Effector memory CD4-positive, alpha-beta T cell (primary cell): ENCODE results near the gene HTT.

Experiments used
- DNase-seq, 3 donors: peaks; one replicate each; pipeline ENCODE4 v3.0.0-alpha.2; 2020
- H3K27ac ChIP-seq: 2 replicates; pipeline ENCODE4 v1.7.0; 2013; ENCODE audit warnings: mild to moderate bottlenecking, low read length, moderate library complexity; ENCODE audit not compliant: insufficient read depth, poor library complexity, severe bottlenecking
- H3K27me3 ChIP-seq: replicated peaks from 2 replicates; pipeline ENCODE4 v1.7.0; 2013; ENCODE audit warnings: mild to moderate bottlenecking, low read length; ENCODE audit not compliant: insufficient read depth, control insufficient read depth, poor library complexity, severe bottlenecking
- H3K36me3 ChIP-seq: 2 replicates; pipeline ENCODE4 v1.7.0; 2013; ENCODE audit warnings: mild to moderate bottlenecking, low read length, moderate library complexity; ENCODE audit not compliant: control insufficient read depth, insufficient read depth
- H3K4me1 ChIP-seq: 2 replicates; pipeline ENCODE4 v1.7.0; 2013; ENCODE audit warnings: low read length, mild to moderate bottlenecking; ENCODE audit not compliant: control insufficient read depth, insufficient read depth, poor library complexity, severe bottlenecking
- H3K4me3 ChIP-seq: 2 replicates; pipeline ENCODE4 v1.7.0; 2013; ENCODE audit warnings: low read length, low read depth, mild to moderate bottlenecking; ENCODE audit not compliant: insufficient read depth, poor library complexity, severe bottlenecking
- H3K9me3 ChIP-seq: 2 replicates; pipeline ENCODE4 v1.7.0; 2013; ENCODE audit warnings: mild to moderate bottlenecking, low read length, moderate library complexity; ENCODE audit not compliant: control insufficient read depth

HTT gene

GRCh38 chr4:3107271-3107670 lies 32.8 kb downstream of the HTT start:
- DNase-seq = no peak
- H3K4me3 ChIP-seq = no peak overlapping the region
- H3K27me3 ChIP-seq = no peaks in the 10 kb centered on the region
- H3K36me3 ChIP-seq = peaks cover 41% of the 10 kb centered on the region
- no peaks in the 10 kb centered on the region for H3K9me3 ChIP-seq
- no peak overlapping the region for H3K27ac ChIP-seq
- H3K4me1 ChIP-seq = no peaks in the 10 kb centered on the region

- no peaks in the 10 kb centered on the region for H3K9me3 ChIP-seq
- DNase-seq = no peak
- H3K4me1 ChIP-seq = no peaks in the 10 kb centered on the region
- no peak overlapping the region for H3K27ac ChIP-seq
- peaks cover 46% of the 10 kb centered on the region for H3K36me3 ChIP-seq
- H3K27me3 ChIP-seq = no peaks in the 10 kb centered on the region
- H3K4me3 ChIP-seq = no peak overlapping the region
Observed at GRCh38 chr4:3107691-3108121, 33.2 kb downstream of the HTT start.

GRCh38 chr4:3108211-3108610 lies 33.7 kb downstream of the HTT start:
- DNase-seq = no peak
- H3K27ac ChIP-seq = no peak overlapping the region
- no peaks in the 10 kb centered on the region for H3K4me1 ChIP-seq
- H3K4me3 ChIP-seq = no peak overlapping the region
- H3K9me3 ChIP-seq = no peaks in the 10 kb centered on the region
- peaks cover 51% of the 10 kb centered on the region for H3K36me3 ChIP-seq
- no peaks in the 10 kb centered on the region for H3K27me3 ChIP-seq

- Histone ChIP-seq H3K4me3 (no peak overlapping the region), H3K36me3 (peaks cover 62% of the 10 kb centered on the region), H3K4me1 (no peaks in the 10 kb centered on the region), H3K27ac (no peak overlapping the region), H3K9me3 (no peaks in the 10 kb centered on the region), H3K27me3 (no peaks in the 10 kb centered on the region)
- no peak for DNase-seq
Observed at GRCh38 chr4:3111461-3111860, 37.0 kb downstream of the HTT start.

GRCh38 chr4:3112201-3112600 lies 37.7 kb downstream of the HTT start:
- H3K4me1 ChIP-seq = no peaks in the 10 kb centered on the region
- no peak overlapping the region for H3K27ac ChIP-seq
- DNase-seq = no peak
- H3K27me3 ChIP-seq = no peaks in the 10 kb centered on the region
- no peak overlapping the region for H3K4me3 ChIP-seq
- H3K9me3 ChIP-seq = no peaks in the 10 kb centered on the region
- peaks cover 66% of the 10 kb centered on the region for H3K36me3 ChIP-seq

- no peak overlapping the region for H3K27ac ChIP-seq
- no peak overlapping the region for H3K4me3 ChIP-seq
- H3K9me3 ChIP-seq = no peaks in the 10 kb centered on the region
- H3K27me3 ChIP-seq = no peaks in the 10 kb centered on the region
- no peak for DNase-seq
- H3K36me3 ChIP-seq = peaks cover 66% of the 10 kb centered on the region
- H3K4me1 ChIP-seq = no peaks in the 10 kb centered on the region
Observed at GRCh38 chr4:3112609-3113469, 38.4 kb downstream of the HTT start.

- Histone ChIP-seq H3K9me3 (no peaks in the 10 kb centered on the region), H3K4me1 (no peaks in the 10 kb centered on the region), H3K27ac (no peak overlapping the region), H3K36me3 (peaks cover 68% of the 10 kb centered on the region), H3K4me3 (no peak overlapping the region), H3K27me3 (no peaks in the 10 kb centered on the region)
- no peak for DNase-seq
Observed at GRCh38 chr4:3114377-3114776, 39.9 kb downstream of the HTT start.

- no peaks in the 10 kb centered on the region for H3K27me3 ChIP-seq
- DNase-seq = no peak
- H3K4me1 ChIP-seq = no peaks in the 10 kb centered on the region
- no peaks in the 10 kb centered on the region for H3K9me3 ChIP-seq
- peaks cover 57% of the 10 kb centered on the region for H3K36me3 ChIP-seq
- no peak overlapping the region for H3K27ac ChIP-seq
- H3K4me3 ChIP-seq = no peak overlapping the region
Observed at GRCh38 chr4:3115637-3116270, 41.3 kb downstream of the HTT start.

- Histone ChIP-seq H3K27me3 (no peaks in the 10 kb centered on the region), H3K36me3 (peaks cover 57% of the 10 kb centered on the region), H3K9me3 (no peaks in the 10 kb centered on the region), H3K4me3 (no peak overlapping the region), H3K27ac (no peak overlapping the region), H3K4me1 (no peaks in the 10 kb centered on the region)
- DNase-seq = no peak
Observed at GRCh38 chr4:3116955-3117354, 42.5 kb downstream of the HTT start.

- Histone ChIP-seq H3K9me3 (no peaks in the 10 kb centered on the region), H3K27ac (no peak overlapping the region), H3K4me1 (no peaks in the 10 kb centered on the region), H3K4me3 (no peak overlapping the region), H3K27me3 (no peaks in the 10 kb centered on the region), H3K36me3 (peaks cover 46% of the 10 kb centered on the region)
- no peak for DNase-seq
Observed at GRCh38 chr4:3118312-3118711, 43.8 kb downstream of the HTT start.
